Activated T-cell treated with anti-CD3 and anti-CD28 coated beads, Interleukin-2, amount 50 U/mL, for 24 hours (primary cell): ENCODE measurements around the gene CDKN2C.
A peak's percentile ranks its signal among the peaks of the same experiment; 100 is the strongest.

ENCODE experiments used
- DNase-seq: peaks from one replicate; pipeline ENCODE4 v3.0.0-alpha.2; 2020
- H3K27ac Mint-ChIP-seq: 2 replicates; pipeline ENCODE4 v1.8.0; 2020; ENCODE audit warnings: mild to moderate bottlenecking, mixed read lengths
- H3K27me3 Mint-ChIP-seq: 2 replicates; pipeline ENCODE4 v1.8.0; 2020; ENCODE audit warnings: mixed read lengths
- H3K36me3 Mint-ChIP-seq: 2 replicates; pipeline ENCODE4 v1.8.0; 2020; ENCODE audit warnings: low read depth, mixed read lengths
- H3K4me1 Mint-ChIP-seq: 2 replicates; pipeline ENCODE4 v1.8.0; 2020; ENCODE audit warnings: low read depth, mixed read lengths
- H3K4me3 Mint-ChIP-seq: 2 replicates; pipeline ENCODE4 v1.8.0; 2020; ENCODE audit warnings: mild to moderate bottlenecking, moderate library complexity, mixed read lengths
- H3K9me3 Mint-ChIP-seq: 2 replicates; pipeline ENCODE4 v1.8.0; 2020; ENCODE audit warnings: mixed read lengths

CDKN2C gene

GRCh38 chr1:50971748-50972305 is 1.8 kb downstream of the CDKN2C start:
- Mint-ChIP-seq H3K9me3 (no peaks in the 10 kb centered on the region), H3K27me3 (peaks cover 45% of the 10 kb centered on the region), H3K36me3 (peaks cover 13% of the 10 kb centered on the region), H3K4me1 (peaks cover 38% of the 10 kb centered on the region), H3K27ac (no peak overlapping the region), H3K4me3 (peak overlapping the region; percentile 86)
- no peak for DNase-seq

- Mint-ChIP-seq H3K27ac (no peak overlapping the region), H3K4me3 (no peak overlapping the region), H3K4me1 (peaks cover 34% of the 10 kb centered on the region), H3K36me3 (peaks cover 13% of the 10 kb centered on the region), H3K27me3 (peaks cover 49% of the 10 kb centered on the region), H3K9me3 (no peaks in the 10 kb centered on the region)
- no peak for DNase-seq
These were observed 2.7 kb downstream of the CDKN2C start for GRCh38 chr1:50972766-50973165.

GRCh38 chr1:50973255-50973654 is 3.2 kb downstream of the CDKN2C start:
- Mint-ChIP-seq H3K27me3 (peaks cover 50% of the 10 kb centered on the region), H3K9me3 (no peaks in the 10 kb centered on the region), H3K4me1 (peaks cover 33% of the 10 kb centered on the region), H3K4me3 (no peak overlapping the region), H3K36me3 (peaks cover 13% of the 10 kb centered on the region), H3K27ac (no peak overlapping the region)
- no peak for DNase-seq

GRCh38 chr1:50973875-50974617 is 4.0 kb downstream of the CDKN2C start:
- DNase-seq, result no peak
- no peak overlapping the region for H3K4me3 Mint-ChIP-seq
- H3K36me3 Mint-ChIP-seq, result peaks cover 8% of the 10 kb centered on the region
- no peak overlapping the region for H3K27ac Mint-ChIP-seq
- H3K4me1 Mint-ChIP-seq, result peaks cover 40% of the 10 kb centered on the region
- no peaks in the 10 kb centered on the region for H3K9me3 Mint-ChIP-seq
- peaks cover 58% of the 10 kb centered on the region for H3K27me3 Mint-ChIP-seq

- Mint-ChIP-seq H3K27ac (no peak overlapping the region), H3K27me3 (peaks cover 62% of the 10 kb centered on the region), H3K4me1 (peaks cover 44% of the 10 kb centered on the region), H3K9me3 (no peaks in the 10 kb centered on the region), H3K4me3 (no peak overlapping the region), H3K36me3 (peaks cover 7% of the 10 kb centered on the region)
- no peak for DNase-seq
These were observed 4.5 kb downstream of the CDKN2C start for GRCh38 chr1:50974618-50974935.

GRCh38 chr1:50975436-50975835 is 5.4 kb downstream of the CDKN2C start:
- DNase-seq, result no peak
- Mint-ChIP-seq H3K4me1 (peaks cover 37% of the 10 kb centered on the region), H3K9me3 (no peaks in the 10 kb centered on the region), H3K27me3 (peaks cover 61% of the 10 kb centered on the region), H3K36me3 (peaks cover 2% of the 10 kb centered on the region), H3K27ac (no peak overlapping the region), H3K4me3 (no peak overlapping the region)

- peaks cover 53% of the 10 kb centered on the region for H3K27me3 Mint-ChIP-seq
- peak overlapping the region; percentile 78 for H3K4me3 Mint-ChIP-seq
- no peak overlapping the region for H3K27ac Mint-ChIP-seq
- H3K4me1 Mint-ChIP-seq, result peaks cover 28% of the 10 kb centered on the region
- DNase-seq, result no peak
- H3K9me3 Mint-ChIP-seq, result no peaks in the 10 kb centered on the region
- H3K36me3 Mint-ChIP-seq, result peaks cover 2% of the 10 kb centered on the region
These were observed 6.3 kb downstream of the CDKN2C start for GRCh38 chr1:50976111-50976889.

GRCh38 chr1:50976890-50977574 is 7.0 kb downstream of the CDKN2C start:
- H3K4me3 Mint-ChIP-seq, result peak overlapping the region; percentile 78
- peaks cover 54% of the 10 kb centered on the region for H3K27me3 Mint-ChIP-seq

GRCh38 chr1:50977575-50978143 is 7.6 kb downstream of the CDKN2C start:
- Mint-ChIP-seq H3K27me3 (peaks cover 53% of the 10 kb centered on the region), H3K9me3 (no peaks in the 10 kb centered on the region), H3K27ac (no peak overlapping the region), H3K4me1 (peaks cover 22% of the 10 kb centered on the region), H3K4me3 (peak overlapping the region; percentile 78), H3K36me3 (peaks cover 2% of the 10 kb centered on the region)
- DNase-seq, result peak; percentile 57

More at GRCh38 chr1:50976890-50977574, 7.0 kb downstream of the CDKN2C start:
- peak; percentile 49 for DNase-seq
- H3K4me1 Mint-ChIP-seq, result peaks cover 23% of the 10 kb centered on the region
- H3K36me3 Mint-ChIP-seq, result peaks cover 2% of the 10 kb centered on the region
- no peaks in the 10 kb centered on the region for H3K9me3 Mint-ChIP-seq
- no peak overlapping the region for H3K27ac Mint-ChIP-seq

GRCh38 chr1:50978144-50978851 is 8.3 kb downstream of the CDKN2C start:
- Mint-ChIP-seq H3K27ac (peak overlapping the region; percentile 46), H3K27me3 (peaks cover 52% of the 10 kb centered on the region), H3K4me3 (peak overlapping the region; percentile 77), H3K4me1 (peaks cover 22% of the 10 kb centered on the region), H3K9me3 (no peaks in the 10 kb centered on the region), H3K36me3 (peaks cover 2% of the 10 kb centered on the region)
- peak; percentile 61 for DNase-seq

- peaks cover 47% of the 10 kb centered on the region for H3K27me3 Mint-ChIP-seq
- no peaks in the 10 kb centered on the region for H3K9me3 Mint-ChIP-seq
- DNase-seq, result no peak
- peaks cover 2% of the 10 kb centered on the region for H3K36me3 Mint-ChIP-seq
- peak overlapping the region; percentile 77 for H3K4me3 Mint-ChIP-seq
- H3K27ac Mint-ChIP-seq, result peak overlapping the region; percentile 46
- peaks cover 22% of the 10 kb centered on the region for H3K4me1 Mint-ChIP-seq
These were observed 9.1 kb downstream of the CDKN2C start for GRCh38 chr1:50978852-50979781.

GRCh38 chr1:50979937-50980336 is 9.9 kb downstream of the CDKN2C start:
- peaks cover 39% of the 10 kb centered on the region for H3K27me3 Mint-ChIP-seq
- no peak for DNase-seq
- no peak overlapping the region for H3K4me3 Mint-ChIP-seq
- H3K9me3 Mint-ChIP-seq, result no peaks in the 10 kb centered on the region
- H3K27ac Mint-ChIP-seq, result no peak overlapping the region
- no peaks in the 10 kb centered on the region for H3K36me3 Mint-ChIP-seq
- peaks cover 22% of the 10 kb centered on the region for H3K4me1 Mint-ChIP-seq

GRCh38 chr1:50980505-50980904 is 10.5 kb downstream of the CDKN2C start:
- Mint-ChIP-seq H3K4me3 (no peak overlapping the region), H3K4me1 (peaks cover 22% of the 10 kb centered on the region)

More at GRCh38 chr1:50980505-50980904, 10.5 kb downstream of the CDKN2C start:
- no peaks in the 10 kb centered on the region for H3K9me3 Mint-ChIP-seq
- DNase-seq, result no peak
- H3K27me3 Mint-ChIP-seq, result peaks cover 35% of the 10 kb centered on the region
- H3K27ac Mint-ChIP-seq, result no peak overlapping the region
- no peaks in the 10 kb centered on the region for H3K36me3 Mint-ChIP-seq
